GM12865 (cell line): ENCODE measurements around the gene CYP1A1.

Experiments
- DNase-seq: peaks from one replicate; pipeline ENCODE4 v3.0.0; 2010; ENCODE audit warnings: low read depth
- H3K4me3 ChIP-seq: 2 replicates; pipeline ENCODE4 v1.5.1; 2011; ENCODE audit warnings: mild to moderate bottlenecking, low read depth, low read length, control low read depth
- CTCF ChIP-seq: IDR thresholded peaks from 2 replicates; pipeline ENCODE4 v1.5.1; 2011; ENCODE audit warnings: low read length, control low read depth, low read depth, inconsistent platforms; ENCODE audit not compliant: insufficient read depth; ENCODE audit errors: missing control alignments

CYP1A1 gene

GRCh38 chr15:74669627-74670026, 55.7 kb downstream of the CYP1A1 start:
- no peak for TF ChIP-seq CTCF
- DNase-seq, result no peak

More at GRCh38 chr15:74669627-74670026, 55.7 kb downstream of the CYP1A1 start:
- H3K4me3 ChIP-seq, result no peak overlapping the region
